Gastrocnemius medialis (tissue), 4 donors: ENCODE data around the gene AREL1. TPM values are rescaled to one million over a fixed set of nuclear protein-coding genes. Genes with fewer than 3 reads are reported as not detected.
A peak's percentile ranks its signal among the peaks of the same experiment; 100 is the strongest.

ENCODE experiments used
- ATAC-seq, 2 donors: fragments of 150-250 bp; one replicate each; pipeline ENCODE4 v1.9.1; 2016
- DNase-seq, 2 donors: peaks; one replicate each; pipeline ENCODE4 v3.0.0-alpha.2; 2019
- H3K27ac ChIP-seq, 4 donors: fragments of 200-600 bp; sonication (generic); 1 replicate in 1 of 4; 2 replicates in 3 of 4; pipeline ENCODE4 v1.5.1; 2016 to 2018; ENCODE audit warnings: mild to moderate bottlenecking in 2 of 4, moderate library complexity in 1 of 4
- H3K27me3 ChIP-seq, 3 donors: fragments of 200-600 bp; sonication (generic) in 2 of 3; 1 replicate in 1 of 3; 2 replicates in 2 of 3; pipeline versions ENCODE4 v1.5.1 to v1.6.0; 2016 to 2019; ENCODE audit warnings: mild to moderate bottlenecking in 1 of 3, moderate library complexity in 1 of 3
- H3K36me3 ChIP-seq, 2 donors: fragments of 200-600 bp; sonication (generic) in 1 of 2; one replicate each; pipeline ENCODE4 v1.5.1; 2017 to 2018
- H3K4me1 ChIP-seq, 2 donors: fragments of 200-600 bp; sonication (generic) in 1 of 2; one replicate each; pipeline ENCODE4 v1.5.1; 2016 to 2017; ENCODE audit warnings: mild to moderate bottlenecking in 2 of 2
- H3K4me3 ChIP-seq, 4 donors: fragments of 200-600 bp; sonication (generic) in 3 of 4; 1 replicate in 1 of 4; 2 replicates in 3 of 4; pipeline ENCODE4 v1.5.1; 2016 to 2019; ENCODE audit warnings: mild to moderate bottlenecking in 2 of 4
- H3K9me3 ChIP-seq, 3 donors: fragments of 200-600 bp; sonication (generic) in 2 of 3; 1 replicate in 1 of 3; 2 replicates in 2 of 3; pipeline ENCODE4 v1.5.1; 2016 to 2019
- POLR2A ChIP-seq, 2 donors: fragments of 450-650 bp; IDR thresholded peaks; one replicate each; pipeline ENCODE4 v1.6.1; 2017; ENCODE audit warnings: antibody characterized with exemption in 2 of 2, mild to moderate bottlenecking in 2 of 2, moderate library complexity in 2 of 2
- in situ Hi-C, 4 donors: fragments of 200-750 bp; cut with MboI; loops; one replicate each; pipeline versions ENCODE4 v1.15.0 to v1.8.0; 2017; ENCODE audit warnings: low sequenced_read_pairs in 4 of 4
- intact Hi-C: fragments of 100-400 bp; cut with DNase I; formaldehyde crosslinking; loops from one replicate; pipeline ENCODE4 v1.15.1; 2023; ENCODE audit warnings: low total_unique reads
- total RNA-seq, 4 donors: library from RNA; depleted of rRNA; stranded (reverse); fragments of >200 nt; gene quantifications; one replicate each; pipeline versions ENCODE4 v1.1.0 to v1.2.3, GENCODE V29; 2016
- TF ChIP-seq, protein P1 (sequence below), 5 experiments: fragments of 450-650 bp in 3 of 5; fragments of 200-600 bp in 2 of 5; sonication (generic) in 2 of 5; IDR thresholded peaks in 4 of 5; conservative IDR thresholded peaks in 1 of 5; 1 replicate in 4 of 5; 2 replicates in 1 of 5; pipeline ENCODE4 v1.5.1; 2016 to 2019; ENCODE audit warnings: antibody characterized with exemption in 5 of 5, mild to moderate bottlenecking in 3 of 5, moderate library complexity in 3 of 5

The AREL1 gene
- total RNA-seq, 4 donors from 2014 or later, result 14.7 to 30.1 (median 22.1) TPM

GRCh38 chr14:74711651-74712050 lies 1.2 kb downstream of the AREL1 start:
- Histone ChIP-seq H3K27me3 (no peaks in the 10 kb centered on the region), H3K4me1 (peaks cover 19 to 23% of the 10 kb centered on the region in 2 donors), H3K27ac (no peak overlapping the region), H3K4me3 (peak overlapping the region; percentile 75 to 97 (median 82)), H3K9me3 (no peaks in the 10 kb centered on the region), H3K36me3 (peaks cover 0 to 26% of the 10 kb centered on the region in 2 donors)
- intact Hi-C loops, result loop anchor here (2.0 to 5.0 kb wide), 4 partner anchors 47 to 219 kb away; partner anchors contain the start of genes ISCA2, NPC2 and YLPM1
- TF ChIP-seq POLR2A (IDR thresholded peaks at IDR 0.05), result no peak
- TF ChIP-seq, protein P1, sequence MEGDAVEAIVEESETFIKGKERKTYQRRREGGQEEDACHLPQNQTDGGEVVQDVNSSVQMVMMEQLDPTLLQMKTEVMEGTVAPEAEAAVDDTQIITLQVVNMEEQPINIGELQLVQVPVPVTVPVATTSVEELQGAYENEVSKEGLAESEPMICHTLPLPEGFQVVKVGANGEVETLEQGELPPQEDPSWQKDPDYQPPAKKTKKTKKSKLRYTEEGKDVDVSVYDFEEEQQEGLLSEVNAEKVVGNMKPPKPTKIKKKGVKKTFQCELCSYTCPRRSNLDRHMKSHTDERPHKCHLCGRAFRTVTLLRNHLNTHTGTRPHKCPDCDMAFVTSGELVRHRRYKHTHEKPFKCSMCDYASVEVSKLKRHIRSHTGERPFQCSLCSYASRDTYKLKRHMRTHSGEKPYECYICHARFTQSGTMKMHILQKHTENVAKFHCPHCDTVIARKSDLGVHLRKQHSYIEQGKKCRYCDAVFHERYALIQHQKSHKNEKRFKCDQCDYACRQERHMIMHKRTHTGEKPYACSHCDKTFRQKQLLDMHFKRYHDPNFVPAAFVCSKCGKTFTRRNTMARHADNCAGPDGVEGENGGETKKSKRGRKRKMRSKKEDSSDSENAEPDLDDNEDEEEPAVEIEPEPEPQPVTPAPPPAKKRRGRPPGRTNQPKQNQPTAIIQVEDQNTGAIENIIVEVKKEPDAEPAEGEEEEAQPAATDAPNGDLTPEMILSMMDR (IDR thresholded peaks at IDR 0.05 in 4 of 5, conservative IDR thresholded peaks at IDR 0.05 in 1 of 5), result no peak
- ATAC-seq (no peak), DNase-seq (no peak)
- in situ Hi-C loops, result loop anchor here in 1 of 4 donors (10.0 kb wide), 1 partner anchor 107 kb away; no protein-coding TSS in a partner anchor

GRCh38 chr14:74710480-74710879 lies 2.4 kb downstream of the AREL1 start:
- intact Hi-C loops (loop anchor here (5.0 kb wide), 1 partner anchor 218 kb away; the partner anchor contains the start of genes ISCA2 and NPC2), in situ Hi-C loops (loop anchor here in 1 of 4 donors (10.0 kb wide), 1 partner anchor 106 kb away; no protein-coding TSS in a partner anchor)
- Histone ChIP-seq H3K4me3 (no peak overlapping the region), H3K4me1 (peaks cover 19 to 23% of the 10 kb centered on the region in 2 donors), H3K9me3 (no peaks in the 10 kb centered on the region), H3K27me3 (no peaks in the 10 kb centered on the region), H3K27ac (no peak overlapping the region), H3K36me3 (peaks cover 0 to 14% of the 10 kb centered on the region in 2 donors)
- TF ChIP-seq POLR2A (IDR thresholded peaks at IDR 0.05), result no peak
- TF ChIP-seq, protein P1 (IDR thresholded peaks at IDR 0.05 in 4 of 5, conservative IDR thresholded peaks at IDR 0.05 in 1 of 5), result no peak
- DNase-seq (no peak), ATAC-seq (no peak)

DNA sequence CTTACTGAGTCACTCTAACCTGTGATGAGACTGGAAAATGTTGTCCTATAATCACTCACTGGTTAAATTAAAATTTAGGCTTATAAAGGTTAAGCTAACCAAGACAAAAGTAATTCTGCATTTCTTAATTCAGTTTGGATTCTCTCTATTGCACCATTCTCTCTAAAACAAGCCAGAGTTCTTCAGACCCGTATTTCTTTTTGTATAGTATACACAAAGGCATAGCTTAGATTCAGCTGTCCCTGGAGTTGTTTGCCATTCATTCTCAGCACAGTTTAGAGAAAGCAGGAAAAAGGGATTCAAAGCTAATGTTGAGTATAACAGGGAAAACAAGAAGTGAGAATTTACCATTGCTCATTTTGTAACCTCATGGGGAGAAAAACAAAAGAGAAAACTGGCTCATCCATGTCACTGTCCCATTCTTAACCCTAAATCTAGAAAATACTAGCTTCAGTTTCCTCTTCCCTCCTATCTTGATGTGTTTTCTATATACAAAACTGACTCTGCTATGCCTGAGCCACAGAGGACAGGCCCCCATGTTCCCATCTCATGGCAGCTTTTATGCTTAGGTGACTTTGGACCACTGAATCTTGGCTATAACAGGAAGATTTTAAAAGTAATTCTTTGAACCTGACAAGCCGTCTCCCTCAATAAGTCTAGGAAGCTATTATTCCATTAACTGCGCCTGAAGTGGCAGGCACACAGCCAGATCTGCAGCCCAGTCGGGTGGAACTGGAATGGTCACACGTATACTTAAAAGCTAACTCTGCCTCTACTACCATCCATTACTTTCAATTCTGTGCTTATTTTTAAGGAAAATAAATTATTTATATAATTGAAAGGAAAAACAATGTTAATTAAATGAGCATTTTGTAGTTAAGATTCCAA lies 7.0 kb downstream of the AREL1 start:
- ATAC-seq (no peak), DNase-seq (no peak)
- Histone ChIP-seq H3K27ac (no peak overlapping the region), H3K27me3 (no peaks in the 10 kb centered on the region), H3K4me1 (peaks cover 4 to 6% of the 10 kb centered on the region in 2 donors), H3K4me3 (no peak overlapping the region), H3K36me3 (no peaks in the 10 kb centered on the region), H3K9me3 (no peaks in the 10 kb centered on the region)
- in situ Hi-C loops, result no loop called here
- no peak for TF ChIP-seq POLR2A (IDR thresholded peaks at IDR 0.05)
- TF ChIP-seq, protein P1 (IDR thresholded peaks at IDR 0.05 in 4 of 5, conservative IDR thresholded peaks at IDR 0.05 in 1 of 5), result no peak
- intact Hi-C loops, result no loop called here

GRCh38 chr14:74704656-74705055 lies 8.2 kb downstream of the AREL1 start:
- H3K4me3 ChIP-seq, result no peak overlapping the region
- H3K36me3 ChIP-seq, result no peaks in the 10 kb centered on the region
- H3K27me3 ChIP-seq, result no peaks in the 10 kb centered on the region
- peaks cover 0 to 6% of the 10 kb centered on the region in 2 donors for H3K4me1 ChIP-seq
- TF ChIP-seq, protein P1 (IDR thresholded peaks at IDR 0.05 in 4 of 5, conservative IDR thresholded peaks at IDR 0.05 in 1 of 5), result no peak
- TF ChIP-seq POLR2A (IDR thresholded peaks at IDR 0.05), result no peak
- DNase-seq, result no peak
- intact Hi-C loops, result no loop called here
- no peak for ATAC-seq
- no peak overlapping the region for H3K27ac ChIP-seq
- H3K9me3 ChIP-seq, result no peaks in the 10 kb centered on the region
- in situ Hi-C loops, result no loop called here
